WI38 (cell line): Measurements from ENCODE around the gene CALU.

Experiments
- H3K4me3 ChIP-seq: 2 replicates; pipeline ENCODE4 v1.5.1; 2011; ENCODE audit warnings: low read depth, mild to moderate bottlenecking, control low read depth, low read length
- TF ChIP-seq, protein P1 (sequence below): IDR thresholded peaks from 2 replicates; pipeline ENCODE4 v1.5.1; 2012; ENCODE audit warnings: low read depth, mild to moderate bottlenecking, control low read depth, low read length

Gene CALU

DNA sequence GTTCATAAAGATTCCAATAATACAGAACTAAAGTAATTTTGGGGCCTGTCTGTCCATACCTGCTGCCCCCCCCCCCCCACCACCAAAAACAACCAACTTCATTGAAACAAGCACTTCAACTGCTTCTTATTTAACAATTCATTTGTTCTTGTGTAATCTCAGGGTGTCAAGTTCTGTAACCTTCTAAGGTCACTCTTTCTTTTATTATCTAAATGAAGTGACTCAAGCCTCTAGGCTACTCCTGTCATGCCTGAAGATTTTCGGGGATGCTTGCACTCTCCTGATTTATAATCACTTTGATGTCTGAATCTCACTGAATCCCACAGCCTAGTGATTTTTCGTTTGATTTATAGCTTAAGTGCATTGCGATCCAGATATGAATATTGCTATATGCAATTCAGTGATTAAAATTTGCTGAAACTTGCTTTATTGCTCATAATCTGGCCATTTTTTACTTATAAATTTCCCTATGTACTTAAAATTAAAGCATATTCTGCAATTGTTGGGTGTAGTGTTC, 39.9 kb upstream of the CALU start:
- TF ChIP-seq, protein P1, sequence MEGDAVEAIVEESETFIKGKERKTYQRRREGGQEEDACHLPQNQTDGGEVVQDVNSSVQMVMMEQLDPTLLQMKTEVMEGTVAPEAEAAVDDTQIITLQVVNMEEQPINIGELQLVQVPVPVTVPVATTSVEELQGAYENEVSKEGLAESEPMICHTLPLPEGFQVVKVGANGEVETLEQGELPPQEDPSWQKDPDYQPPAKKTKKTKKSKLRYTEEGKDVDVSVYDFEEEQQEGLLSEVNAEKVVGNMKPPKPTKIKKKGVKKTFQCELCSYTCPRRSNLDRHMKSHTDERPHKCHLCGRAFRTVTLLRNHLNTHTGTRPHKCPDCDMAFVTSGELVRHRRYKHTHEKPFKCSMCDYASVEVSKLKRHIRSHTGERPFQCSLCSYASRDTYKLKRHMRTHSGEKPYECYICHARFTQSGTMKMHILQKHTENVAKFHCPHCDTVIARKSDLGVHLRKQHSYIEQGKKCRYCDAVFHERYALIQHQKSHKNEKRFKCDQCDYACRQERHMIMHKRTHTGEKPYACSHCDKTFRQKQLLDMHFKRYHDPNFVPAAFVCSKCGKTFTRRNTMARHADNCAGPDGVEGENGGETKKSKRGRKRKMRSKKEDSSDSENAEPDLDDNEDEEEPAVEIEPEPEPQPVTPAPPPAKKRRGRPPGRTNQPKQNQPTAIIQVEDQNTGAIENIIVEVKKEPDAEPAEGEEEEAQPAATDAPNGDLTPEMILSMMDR, result no peak
- H3K4me3 ChIP-seq, result no peak overlapping the region

DNA sequence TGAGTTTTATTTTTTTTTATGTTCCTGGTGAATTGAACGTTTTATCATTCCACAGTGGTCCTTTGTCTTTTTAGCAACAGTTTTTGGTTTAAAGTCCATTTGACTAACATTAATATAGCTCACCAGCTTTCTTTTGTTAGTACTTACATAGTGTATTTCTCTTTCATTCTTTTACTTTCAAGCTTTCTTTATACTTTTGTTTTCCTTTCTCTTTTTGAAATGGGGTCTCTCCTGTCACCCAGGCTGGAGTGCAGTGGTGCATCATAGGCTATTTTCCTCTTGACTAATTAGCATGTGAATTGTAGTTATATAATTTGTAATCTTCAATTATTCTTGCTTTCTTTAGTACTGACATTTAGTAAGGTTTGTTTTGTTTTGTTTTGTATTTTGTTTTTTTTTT, 39.3 kb upstream of the CALU start:
- H3K4me3 ChIP-seq, result no peak overlapping the region
- TF ChIP-seq, protein P1, result no peak

DNA sequence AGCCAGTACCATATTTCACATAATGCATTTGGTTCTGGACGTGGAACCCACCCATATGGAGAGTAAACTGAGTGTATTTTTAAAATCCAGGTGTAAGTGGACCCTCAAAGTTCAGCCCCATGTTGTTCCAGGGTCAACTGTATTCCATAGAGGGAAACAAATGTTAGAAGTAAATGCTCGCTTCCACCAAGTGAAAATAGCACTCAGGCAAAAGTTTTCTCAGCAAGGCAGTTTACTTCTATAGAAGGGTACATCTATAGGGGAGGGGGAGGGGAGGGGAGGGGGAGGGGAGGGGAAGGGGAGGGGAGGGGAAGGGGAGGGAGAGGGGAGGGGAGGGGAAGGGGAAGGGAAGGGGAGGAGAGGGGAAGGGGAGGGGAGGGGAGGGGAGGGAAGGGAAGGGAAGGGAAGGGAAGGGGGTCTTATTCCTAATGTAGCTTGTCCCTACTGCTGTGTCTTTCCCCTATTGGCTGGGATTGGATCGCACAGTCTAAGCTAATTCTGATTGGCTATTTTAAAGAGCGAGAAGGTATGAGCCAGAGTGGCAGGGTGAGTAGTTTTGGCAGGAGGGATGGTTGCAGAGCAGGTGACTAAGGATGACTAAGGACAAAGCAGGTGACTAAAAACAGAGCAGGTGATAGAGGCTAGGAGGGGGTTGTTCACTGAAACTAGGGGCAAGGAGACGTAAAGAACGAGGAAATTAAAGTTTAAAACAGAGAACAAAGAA, 37.9 kb upstream of the CALU start:
- no peak overlapping the region for H3K4me3 ChIP-seq
- TF ChIP-seq, protein P1, result no peak

DNA sequence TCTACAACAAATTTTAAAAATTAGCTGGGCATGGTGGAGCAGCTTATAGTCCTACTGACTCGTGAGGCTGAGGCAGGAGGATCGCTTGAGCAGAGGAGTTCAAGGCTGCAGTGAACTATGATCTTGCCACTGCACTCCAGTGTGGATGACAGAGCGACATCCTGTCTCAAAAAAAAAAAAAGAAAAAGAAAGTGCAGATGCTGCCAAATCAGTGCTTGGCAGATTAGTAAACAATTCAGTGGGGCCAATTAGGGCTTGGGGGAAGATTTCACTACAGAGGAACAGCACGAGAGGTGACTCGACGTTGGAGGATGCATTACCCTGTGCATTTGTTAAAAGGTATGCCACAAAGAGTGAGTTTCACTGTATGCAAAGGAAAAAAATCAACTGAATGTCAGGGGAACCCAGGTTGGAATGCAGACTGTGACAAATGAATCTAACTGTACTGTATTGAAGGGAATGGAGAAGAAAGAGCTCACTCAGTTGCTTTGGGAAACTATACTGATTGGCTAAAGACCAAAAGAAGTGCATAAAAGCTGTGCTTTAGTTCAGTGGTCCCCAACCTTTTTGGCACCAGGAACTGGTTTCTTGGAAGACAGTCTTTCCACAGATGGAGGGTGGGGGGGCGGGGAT, 35.4 kb upstream of the CALU start:
- H3K4me3 ChIP-seq, result no peak overlapping the region
- TF ChIP-seq, protein P1, result no peak

DNA sequence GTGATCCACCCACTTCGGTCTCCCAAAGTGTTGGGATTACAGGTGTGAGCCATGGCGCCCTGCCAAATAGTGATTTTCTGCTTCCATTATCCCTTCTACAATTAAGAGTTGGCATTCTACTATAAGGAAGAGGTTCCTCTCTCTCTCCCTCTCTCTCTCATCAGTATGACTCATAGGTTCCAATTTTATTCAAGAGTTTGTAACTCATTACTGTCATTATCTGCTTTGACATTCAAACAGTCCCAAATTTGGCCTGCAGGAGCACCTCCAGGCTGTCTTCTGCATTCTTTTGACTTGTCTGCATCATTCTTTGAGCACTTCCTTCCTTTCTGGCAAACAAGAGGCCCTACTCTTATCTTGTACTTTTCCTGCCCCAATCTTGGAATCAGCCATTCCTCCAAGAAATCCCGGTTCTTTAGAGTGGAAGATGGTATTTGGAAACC, 33.2 kb upstream of the CALU start:
- TF ChIP-seq, protein P1, result no peak

DNA sequence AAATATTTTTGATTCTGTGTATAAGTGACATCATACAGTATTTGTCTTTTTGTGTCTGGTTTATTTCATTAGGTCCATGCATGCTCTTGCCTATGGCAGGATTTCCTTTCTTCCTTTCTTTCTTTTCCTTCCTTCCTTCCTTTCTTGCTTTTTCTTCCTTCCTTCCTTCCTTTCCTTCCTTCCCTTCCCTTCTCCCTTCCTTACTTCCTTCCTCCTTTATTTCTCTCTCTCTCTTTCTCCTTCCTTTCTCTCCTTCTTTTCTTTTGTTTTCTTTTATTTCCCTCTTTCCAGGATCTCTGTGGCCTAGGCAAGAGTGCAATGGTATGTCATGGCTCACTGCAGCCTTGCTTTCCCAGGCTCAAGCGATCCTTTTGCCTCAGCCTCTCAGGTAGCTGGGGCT, 31.4 kb upstream of the CALU start:
- TF ChIP-seq, protein P1, result no peak
- no peak overlapping the region for H3K4me3 ChIP-seq

More for the DNA sequence above, 33.2 kb upstream of the CALU start:
- H3K4me3 ChIP-seq, result no peak overlapping the region

DNA sequence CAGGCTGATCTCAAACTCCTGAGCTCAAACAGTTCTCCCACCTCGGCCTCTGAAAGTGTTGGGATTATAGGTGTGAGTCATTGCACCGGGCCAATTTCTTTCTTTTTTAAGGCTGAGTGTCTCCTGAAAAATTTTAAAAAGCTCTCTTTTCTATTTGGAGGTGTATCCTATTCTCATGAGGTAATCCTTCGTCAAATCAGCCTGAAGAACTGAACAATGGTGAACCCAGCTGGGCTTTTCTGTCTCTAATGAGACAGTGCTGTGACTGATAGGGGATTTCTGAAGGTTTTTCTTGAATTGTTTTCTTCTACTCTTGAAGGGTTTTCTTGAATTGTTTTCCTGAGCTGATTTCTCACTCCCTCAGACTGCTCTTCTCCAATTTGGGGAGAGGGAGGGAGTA, 30.9 kb upstream of the CALU start:
- H3K4me3 ChIP-seq, result no peak overlapping the region
- TF ChIP-seq, protein P1, result no peak
